Activated T-cell treated with anti-CD3 and anti-CD28 coated beads for 48 hours (primary cell): Measurements from ENCODE around the gene COPZ2.
"Not testable (repeated sequence)": the region's sequence is repeated elsewhere in the genome, so short reads cannot be mapped to it uniquely, and the experiment has no call there.

ENCODE experiments used
- DNase-seq: peaks from one replicate; pipeline ENCODE4 v3.0.0-alpha.2; 2020; ENCODE audit warnings: low read depth

Gene COPZ2

GRCh38 chr17:48006936-48007709, 30.5 kb downstream of the COPZ2 start:
- no peak for DNase-seq

- DNase-seq, result no peak
Measured at GRCh38 chr17:48004983-48005382, 32.6 kb downstream of the COPZ2 start.

GRCh38 chr17:48003417-48004151, 34.0 kb downstream of the COPZ2 start:
- no peak for DNase-seq

GRCh38 chr17:48002916-48003416, 34.6 kb downstream of the COPZ2 start:
- no peak for DNase-seq

GRCh38 chr17:48002266-48002915, 35.2 kb downstream of the COPZ2 start:
- no peak for DNase-seq

- not testable (repeated sequence) for DNase-seq
Measured at GRCh38 chr17:48001657-48002056, 35.9 kb downstream of the COPZ2 start.

DNA sequence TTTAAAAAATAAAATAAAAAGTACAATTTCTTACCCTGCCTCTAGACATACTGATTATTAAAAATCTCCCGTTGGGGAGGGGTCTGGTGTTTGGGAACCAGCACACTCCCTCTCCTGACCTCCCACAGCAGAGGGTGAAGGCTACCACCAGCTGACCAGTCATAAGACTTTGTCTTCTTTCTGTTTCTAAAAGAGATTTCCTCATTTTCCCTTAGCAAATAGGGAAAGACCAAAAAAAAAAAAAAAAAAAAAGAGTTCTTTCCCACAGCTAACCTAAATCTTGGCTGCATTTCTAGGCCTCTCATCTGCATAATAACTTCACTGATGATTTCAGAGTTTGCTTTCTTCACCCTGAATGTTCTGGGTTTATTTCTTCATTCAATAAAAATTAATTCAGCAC, 36.4 kb downstream of the COPZ2 start:
- DNase-seq, result no peak

- DNase-seq, result no peak
Measured at GRCh38 chr17:47999582-47999981, 38.0 kb downstream of the COPZ2 start.

DNA sequence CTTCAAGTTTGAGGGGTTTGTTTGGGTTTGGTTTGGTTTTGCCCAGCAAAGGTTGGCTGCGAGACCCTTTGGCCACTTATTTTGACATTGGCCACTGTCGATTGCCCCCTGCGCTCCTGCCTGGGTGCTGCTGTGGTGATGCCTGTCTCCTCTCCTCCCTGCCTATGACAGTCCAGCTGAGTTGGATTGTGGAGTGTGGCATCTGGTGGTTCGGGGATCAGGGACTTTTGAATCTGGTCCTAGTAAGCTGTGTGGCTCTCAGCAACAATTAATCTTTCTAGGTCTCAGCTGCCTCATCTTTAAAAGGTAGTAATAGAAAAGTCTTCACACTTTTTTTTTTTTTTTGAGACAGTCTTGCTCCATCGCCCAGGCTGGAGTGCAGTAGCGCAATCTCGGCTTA, 39.6 kb downstream of the COPZ2 start:
- no peak for DNase-seq

GRCh38 chr17:47997586-47997985, 40.0 kb downstream of the COPZ2 start:
- DNase-seq, result no peak

GRCh38 chr17:47996201-47996600, 41.4 kb downstream of the COPZ2 start:
- no peak for DNase-seq

DNA sequence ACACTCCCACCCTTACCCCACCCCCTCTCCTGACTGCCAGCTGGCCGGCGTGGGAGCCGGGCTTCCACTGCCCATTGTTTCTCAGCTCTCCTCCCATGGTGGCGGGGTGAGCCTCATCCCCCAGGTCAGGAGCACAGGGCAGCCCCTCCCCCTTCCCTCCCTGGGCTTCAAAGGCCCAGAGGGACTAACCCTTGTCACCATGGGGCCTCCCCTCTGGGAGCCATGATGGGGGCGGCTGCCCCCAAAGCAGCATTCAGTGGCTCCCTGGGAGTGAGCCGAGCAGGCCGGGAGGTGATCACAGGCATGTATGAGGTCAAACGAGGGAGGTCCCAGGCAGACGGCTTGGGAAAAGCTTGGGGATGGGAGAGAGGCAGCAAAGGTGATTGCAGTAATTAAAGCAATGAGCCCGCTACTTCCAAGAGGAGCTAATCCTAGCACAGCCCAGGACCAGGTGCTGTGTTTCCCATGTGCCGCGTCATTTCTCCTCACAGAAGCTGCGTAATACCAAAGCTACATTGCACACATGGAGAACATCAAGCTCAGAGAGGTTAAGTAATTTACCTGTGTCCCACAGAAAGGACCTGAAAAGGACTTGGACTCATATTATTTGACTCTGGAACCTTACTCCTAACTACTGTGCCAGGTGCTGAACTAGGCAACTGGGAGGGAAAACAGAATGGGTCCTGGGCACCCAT, 42.2 kb downstream of the COPZ2 start:
- no peak for DNase-seq

DNA sequence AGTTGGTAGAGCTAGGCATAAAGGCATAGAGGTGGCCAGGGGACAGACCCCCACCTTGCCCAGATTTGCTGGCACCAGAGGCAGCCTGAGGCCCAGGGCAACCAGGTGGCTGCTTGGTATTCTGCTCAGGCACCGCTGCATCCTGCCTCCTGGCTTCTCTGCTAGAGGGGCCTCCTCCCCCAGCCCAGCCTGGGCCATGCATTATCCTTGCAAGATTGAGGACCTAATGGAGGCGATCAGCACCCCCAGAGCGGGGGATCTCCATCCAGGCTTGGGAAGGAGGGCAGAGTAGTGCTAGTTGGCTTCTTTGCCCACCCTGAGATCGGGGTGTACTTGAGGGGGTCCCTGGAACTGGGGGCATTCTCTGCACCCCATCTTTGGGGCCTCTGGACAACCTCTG, 42.9 kb downstream of the COPZ2 start:
- no peak for DNase-seq

GRCh38 chr17:47993964-47994363, 43.6 kb downstream of the COPZ2 start:
- no peak for DNase-seq

- DNase-seq, result no peak
Measured at GRCh38 chr17:47993031-47993564, 44.5 kb downstream of the COPZ2 start.

DNA sequence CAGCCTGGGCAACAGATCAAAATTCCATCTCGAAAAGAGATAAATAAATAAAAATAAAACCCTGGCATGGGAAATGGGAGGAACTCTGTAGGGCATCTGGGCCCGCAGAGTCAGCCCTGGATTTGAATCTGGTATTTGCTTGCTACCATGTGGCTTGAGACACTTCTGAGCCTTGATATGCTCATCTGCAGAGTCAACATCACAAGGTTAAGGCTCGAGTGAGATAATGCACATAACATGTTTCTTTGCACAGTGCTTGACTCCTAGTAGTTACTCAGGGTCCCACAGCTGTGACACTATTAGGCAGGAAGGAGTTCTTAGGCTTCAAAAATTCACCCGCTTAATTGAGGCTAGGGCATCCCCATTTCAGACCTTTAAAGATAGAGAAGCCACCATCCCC, 45.4 kb downstream of the COPZ2 start:
- DNase-seq, result no peak

- no peak for DNase-seq
Measured at GRCh38 chr17:47990962-47991731, 46.5 kb downstream of the COPZ2 start.

GRCh38 chr17:47989700-47990099, 47.9 kb downstream of the COPZ2 start:
- no peak for DNase-seq

- DNase-seq, result no peak
Measured at GRCh38 chr17:47989159-47989558, 48.4 kb downstream of the COPZ2 start.

GRCh38 chr17:47988445-47988844, 49.2 kb downstream of the COPZ2 start:
- DNase-seq, result not testable (repeated sequence)

GRCh38 chr17:47987240-47987835, 50.3 kb downstream of the COPZ2 start:
- DNase-seq, result no peak
